GM06990 (cell line): ENCODE measurements around the gene CARD11.
"Not testable (repeated sequence)": the region's sequence is repeated elsewhere in the genome, so short reads cannot be mapped to it uniquely, and the experiment has no call there.

ENCODE experiments used
- DNase-seq: peaks from one replicate; pipeline ENCODE4 v3.0.0-alpha.2; 2011; ENCODE audit not compliant: insufficient read length; ENCODE audit errors: extremely low read depth
- H3K27me3 ChIP-seq: replicated peaks from 2 replicates; pipeline ENCODE4 v1.6.0; 2011; ENCODE audit warnings: low read length; ENCODE audit not compliant: control insufficient read depth, insufficient read depth
- H3K36me3 ChIP-seq: 2 replicates; pipeline ENCODE4 v1.5.1; 2011; ENCODE audit warnings: low read length; ENCODE audit not compliant: control insufficient read depth, insufficient read depth
- H3K4me3 ChIP-seq: replicated peaks from 2 replicates; pipeline ENCODE4 v1.5.1; 2011; ENCODE audit warnings: low read depth, mild to moderate bottlenecking, control low read depth, low read length
- CTCF ChIP-seq: IDR thresholded peaks from 2 replicates; pipeline ENCODE4 v1.5.1; 2011; ENCODE audit warnings: low read length, control low read depth, mild to moderate bottlenecking, inconsistent platforms; ENCODE audit not compliant: insufficient read depth, poor library complexity, severe bottlenecking

The CARD11 gene

DNA sequence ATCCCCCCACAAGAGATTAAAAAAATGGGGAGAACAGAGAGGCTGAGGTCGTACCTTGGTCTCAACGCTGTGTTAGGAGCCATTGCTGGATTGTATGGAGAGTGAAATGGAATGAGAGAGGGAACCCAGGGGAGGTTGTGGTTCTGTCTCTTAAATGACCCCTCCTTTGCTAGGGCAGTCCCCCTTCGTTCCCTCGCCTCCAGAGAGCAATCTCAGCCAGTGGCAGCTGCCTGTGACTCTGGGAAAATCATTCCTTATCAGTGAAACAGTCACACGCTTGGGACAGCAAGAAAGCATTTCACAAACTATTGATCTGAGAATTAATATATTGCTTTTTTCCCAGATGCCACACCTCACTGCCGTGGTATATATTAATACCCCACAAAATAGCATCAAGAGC lies 12.0 kb upstream of the CARD11 start:
- Histone ChIP-seq H3K27me3 (no peaks in the 10 kb centered on the region), H3K4me3 (no peak overlapping the region), H3K36me3 (no peaks in the 10 kb centered on the region)
- DNase-seq, result no peak
- no peak for TF ChIP-seq CTCF

GRCh38 chr7:3042861-3043489 lies 692 bp downstream of the CARD11 start:
- Histone ChIP-seq H3K36me3 (peaks cover 2% of the 10 kb centered on the region; the same call in 1 of the 2 replicates), H3K27me3 (no peaks in the 10 kb centered on the region), H3K4me3 (peak overlapping the region; percentile 83)
- no peak for TF ChIP-seq CTCF
- DNase-seq, result peak; percentile 70

DNA sequence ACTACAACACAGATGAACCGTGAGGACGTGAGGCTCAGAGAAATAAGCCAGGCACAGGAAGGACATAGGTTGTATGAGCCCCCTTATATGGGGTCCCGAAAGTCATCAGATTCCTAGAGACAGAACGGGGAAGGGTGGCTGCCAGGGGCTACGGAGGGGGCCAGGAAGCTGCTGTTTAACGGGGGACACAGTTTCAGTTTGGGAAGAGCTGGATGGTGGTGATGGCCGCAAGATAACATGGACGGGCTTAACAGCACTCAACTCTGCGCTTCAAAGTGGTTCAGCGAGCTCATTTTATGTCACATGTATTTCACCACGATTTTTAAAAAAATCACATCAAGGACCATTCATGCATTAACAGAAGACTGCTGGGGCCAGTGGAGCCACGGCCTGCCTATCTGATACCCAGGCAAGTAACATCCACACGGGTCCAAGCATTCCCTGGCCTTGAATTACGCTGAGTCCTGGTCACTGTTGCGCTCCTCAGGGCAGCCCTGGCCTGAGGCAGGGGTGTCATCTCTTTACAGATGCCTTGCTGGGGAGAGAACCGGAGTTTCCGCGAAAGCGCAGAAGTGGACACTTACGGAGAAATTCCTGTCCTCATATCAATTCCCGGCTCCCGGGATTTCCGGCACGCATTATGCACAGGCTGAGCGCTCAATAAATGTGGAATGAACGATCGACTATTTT lies 1.5 kb downstream of the CARD11 start:
- peaks cover 2% of the 10 kb centered on the region; the same call in 1 of the 2 replicates for H3K36me3 ChIP-seq
- no peaks in the 10 kb centered on the region for H3K27me3 ChIP-seq
- DNase-seq, result no peak
- H3K4me3 ChIP-seq, result peak overlapping the region; percentile 83
- TF ChIP-seq CTCF, result no peak

DNA sequence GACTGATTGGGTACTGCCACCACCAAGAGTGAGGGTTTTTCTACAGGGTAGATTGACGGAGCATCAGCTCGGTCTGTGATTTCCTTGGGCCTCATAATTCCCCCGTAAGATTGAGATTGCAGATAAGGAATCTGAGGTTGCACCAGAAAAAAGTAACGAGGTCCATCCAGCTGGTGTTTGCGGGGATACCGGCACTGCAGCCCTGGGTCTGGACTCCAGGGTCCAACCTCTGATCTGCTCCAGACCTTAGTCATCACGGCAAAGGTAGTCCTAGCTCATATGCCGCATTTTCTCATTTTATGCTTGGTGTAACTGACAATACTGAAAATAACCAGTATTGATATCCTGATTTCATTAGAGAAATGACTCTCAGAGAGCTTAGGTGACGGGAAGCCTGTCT lies 3.9 kb downstream of the CARD11 start:
- DNase-seq, result no peak
- Histone ChIP-seq H3K36me3 (peaks cover 2% of the 10 kb centered on the region), H3K27me3 (no peaks in the 10 kb centered on the region), H3K4me3 (no peak overlapping the region)
- no peak for TF ChIP-seq CTCF

DNA sequence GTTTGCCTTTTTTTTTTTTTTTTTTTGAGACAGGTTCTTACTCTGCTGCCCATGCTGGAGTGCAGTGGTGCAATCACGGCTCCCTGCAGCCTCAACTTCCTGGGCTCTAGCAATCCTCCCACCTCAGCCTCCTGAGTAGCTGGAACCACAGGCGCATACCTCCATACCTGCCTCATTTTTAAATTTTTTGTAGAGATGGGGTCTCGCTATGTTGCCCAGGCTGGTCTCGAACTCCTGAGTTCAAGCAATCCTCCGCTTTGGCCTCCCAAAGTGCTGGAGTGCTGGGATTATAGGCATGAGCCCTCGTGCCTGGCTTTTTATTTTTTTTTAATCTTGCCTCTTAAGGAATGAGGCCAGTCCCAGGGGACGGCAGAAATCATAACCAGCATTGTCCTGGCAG lies 5.7 kb downstream of the CARD11 start:
- H3K36me3 ChIP-seq, H3K27me3 ChIP-seq, DNase-seq, H3K4me3 ChIP-seq: not testable (repeated sequence)

- no peak overlapping the region for H3K4me3 ChIP-seq
- no peak for TF ChIP-seq CTCF
- H3K36me3 ChIP-seq, result peaks cover 5% of the 10 kb centered on the region
- no peak for DNase-seq
- no peaks in the 10 kb centered on the region for H3K27me3 ChIP-seq
Measured at GRCh38 chr7:3037259-3037658, 6.4 kb downstream of the CARD11 start.
